SJSA1 (cell line): ENCODE results near the gene ICOS. TPM values are rescaled to one million over a fixed set of nuclear protein-coding genes. Genes with fewer than 3 reads are reported as not detected.
"Not testable (repeated sequence)": the region's sequence is repeated elsewhere in the genome, so short reads cannot be mapped to it uniquely, and the experiment has no call there.

Experiments used
- DNase-seq, 2 experiments: peaks; one replicate each; pipeline ENCODE4 v3.0.0-alpha.2; 2015 to 2020; ENCODE audit warnings: low spot score in 2 of 2, low read depth in 1 of 2
- H3K27ac ChIP-seq: fragments of 250-450 bp; sonication (Bioruptor Pico); 2 replicates; pipeline ENCODE4 v1.5.1; 2020; ENCODE audit warnings: mild to moderate bottlenecking, moderate library complexity
- H3K27me3 ChIP-seq: fragments of 250-450 bp; sonication (Bioruptor Pico); replicated peaks from 2 replicates; pipeline ENCODE4 v1.5.1; 2020; ENCODE audit warnings: mild to moderate bottlenecking, moderate library complexity
- H3K36me3 ChIP-seq: fragments of 250-450 bp; sonication (Bioruptor Pico); 2 replicates; pipeline ENCODE4 v1.5.1; 2020; ENCODE audit warnings: mild to moderate bottlenecking
- H3K4me1 ChIP-seq: fragments of 250-450 bp; sonication (Bioruptor Pico); replicated peaks from 2 replicates; pipeline ENCODE4 v1.6.1; 2021; ENCODE audit warnings: mild to moderate bottlenecking
- H3K4me3 ChIP-seq: fragments of 250-450 bp; sonication (Bioruptor Pico); 2 replicates; pipeline ENCODE4 v1.5.1; 2020; ENCODE audit warnings: mild to moderate bottlenecking
- H3K9me3 ChIP-seq: fragments of 250-450 bp; sonication (Bioruptor Pico); replicated peaks from 2 replicates; pipeline ENCODE4 v1.5.1; 2020; ENCODE audit warnings: mild to moderate bottlenecking
- total RNA-seq: library from RNA; depleted of rRNA; stranded (reverse); fragments of >200 nt; shearing (Covaris generic); gene quantifications from 2 replicates; pipeline ENCODE4 v1.2.3, GENCODE V29; 2014

ICOS gene
- total RNA-seq, 1 experiment from 2014 or later, result not detected

- Histone ChIP-seq H3K27me3 (no peaks in the 10 kb centered on the region), H3K27ac (no peak overlapping the region), H3K36me3 (no peaks in the 10 kb centered on the region)
Observed at GRCh38 chr2:203908066-203908796, 28.3 kb upstream of the ICOS start.

GRCh38 chr2:203908797-203909185, 27.8 kb upstream of the ICOS start:
- Histone ChIP-seq H3K4me1 (0 out of 2 replicates have a peak, but pooled peaks cover 6% of the 10 kb centered on the region), H3K9me3 (no peaks in the 10 kb centered on the region), H3K36me3 (no peaks in the 10 kb centered on the region), H3K27ac (no peak overlapping the region), H3K4me3 (no peak overlapping the region), H3K27me3 (no peaks in the 10 kb centered on the region; the same call in 1 of the 2 replicates)
- no peak for DNase-seq

More at GRCh38 chr2:203908066-203908796, 28.3 kb upstream of the ICOS start:
- Histone ChIP-seq H3K9me3 (no peaks in the 10 kb centered on the region), H3K4me3 (no peak overlapping the region), H3K4me1 (0 out of 2 replicates have a peak, but pooled peaks cover 6% of the 10 kb centered on the region)
- DNase-seq, result no peak

GRCh38 chr2:203909261-203909967, 27.1 kb upstream of the ICOS start:
- Histone ChIP-seq H3K27ac (no peak overlapping the region), H3K4me1 (0 out of 2 replicates have a peak, but pooled peaks cover 6% of the 10 kb centered on the region), H3K4me3 (no peak overlapping the region), H3K9me3 (no peaks in the 10 kb centered on the region), H3K27me3 (no peaks in the 10 kb centered on the region; the same call in 1 of the 2 replicates), H3K36me3 (no peaks in the 10 kb centered on the region)
- peak in 1 of 2 experiments; percentile 63 for DNase-seq

GRCh38 chr2:203909974-203910373, 26.6 kb upstream of the ICOS start:
- H3K4me3 ChIP-seq, result no peak overlapping the region
- H3K9me3 ChIP-seq, result no peaks in the 10 kb centered on the region
- no peaks in the 10 kb centered on the region for H3K36me3 ChIP-seq
- DNase-seq, result no peak
- 0 out of 2 replicates have a peak, but pooled peaks cover 6% of the 10 kb centered on the region for H3K4me1 ChIP-seq
- H3K27me3 ChIP-seq, result no peaks in the 10 kb centered on the region; the same call in 1 of the 2 replicates
- H3K27ac ChIP-seq, result no peak overlapping the region

GRCh38 chr2:203913947-203914346, 22.6 kb upstream of the ICOS start:
- H3K27me3 ChIP-seq, result no peaks in the 10 kb centered on the region; the same call in 1 of the 2 replicates
- H3K9me3 ChIP-seq, result no peaks in the 10 kb centered on the region
- peak in 1 of 2 experiments; percentile 7 for DNase-seq
- no peaks in the 10 kb centered on the region for H3K36me3 ChIP-seq
- no peak overlapping the region for H3K27ac ChIP-seq
- H3K4me3 ChIP-seq, result no peak overlapping the region
- 0 out of 2 replicates have a peak, but pooled peaks cover 6% of the 10 kb centered on the region for H3K4me1 ChIP-seq

- no peak for DNase-seq
- no peak overlapping the region for H3K27ac ChIP-seq
- no peaks in the 10 kb centered on the region for H3K9me3 ChIP-seq
- no peaks in the 10 kb centered on the region for H3K36me3 ChIP-seq
- no peaks in the 10 kb centered on the region; the same call in 1 of the 2 replicates for H3K27me3 ChIP-seq
- H3K4me3 ChIP-seq, result no peak overlapping the region
- H3K4me1 ChIP-seq, result no peaks in the 10 kb centered on the region
Observed at GRCh38 chr2:203914546-203915182, 21.9 kb upstream of the ICOS start.

- H3K36me3 ChIP-seq, result no peaks in the 10 kb centered on the region
- no peaks in the 10 kb centered on the region for H3K4me1 ChIP-seq
- H3K27me3 ChIP-seq, result no peaks in the 10 kb centered on the region; the same call in 1 of the 2 replicates
- no peak overlapping the region for H3K4me3 ChIP-seq
- H3K27ac ChIP-seq, result no peak overlapping the region
- DNase-seq, result no peak
- H3K9me3 ChIP-seq, result no peaks in the 10 kb centered on the region
Observed at GRCh38 chr2:203915256-203915655, 21.3 kb upstream of the ICOS start.

GRCh38 chr2:203916756-203917155, 19.8 kb upstream of the ICOS start:
- H3K27ac ChIP-seq, result no peak overlapping the region
- no peaks in the 10 kb centered on the region for H3K9me3 ChIP-seq
- no peak for DNase-seq
- no peaks in the 10 kb centered on the region for H3K4me1 ChIP-seq
- no peaks in the 10 kb centered on the region for H3K36me3 ChIP-seq
- H3K4me3 ChIP-seq, result no peak overlapping the region
- H3K27me3 ChIP-seq, result no peaks in the 10 kb centered on the region; the same call in 1 of the 2 replicates

- Histone ChIP-seq H3K4me3 (no peak overlapping the region), H3K4me1 (no peaks in the 10 kb centered on the region), H3K9me3 (no peaks in the 10 kb centered on the region), H3K27me3 (no peaks in the 10 kb centered on the region; the same call in 1 of the 2 replicates), H3K27ac (no peak overlapping the region), H3K36me3 (no peaks in the 10 kb centered on the region)
- DNase-seq, result no peak
Observed at GRCh38 chr2:203918264-203918663, 18.3 kb upstream of the ICOS start.

- Histone ChIP-seq H3K9me3 (no peaks in the 10 kb centered on the region), H3K27me3 (no peaks in the 10 kb centered on the region), H3K4me1 (no peaks in the 10 kb centered on the region), H3K27ac (no peak overlapping the region), H3K36me3 (no peaks in the 10 kb centered on the region), H3K4me3 (no peak overlapping the region)
- DNase-seq, result no peak
Observed at GRCh38 chr2:203918839-203919238, 17.7 kb upstream of the ICOS start.

- Histone ChIP-seq H3K4me3 (no peak overlapping the region), H3K27ac (no peak overlapping the region), H3K36me3 (no peaks in the 10 kb centered on the region), H3K9me3 (no peaks in the 10 kb centered on the region), H3K27me3 (no peaks in the 10 kb centered on the region), H3K4me1 (no peaks in the 10 kb centered on the region)
- no peak for DNase-seq
Observed at GRCh38 chr2:203925512-203926158, 10.9 kb upstream of the ICOS start.

- no peaks in the 10 kb centered on the region for H3K4me1 ChIP-seq
- no peaks in the 10 kb centered on the region for H3K36me3 ChIP-seq
- H3K9me3 ChIP-seq, result no peaks in the 10 kb centered on the region
- H3K27me3 ChIP-seq, result no peaks in the 10 kb centered on the region
- no peak overlapping the region for H3K4me3 ChIP-seq
- DNase-seq, result no peak
- no peak overlapping the region for H3K27ac ChIP-seq
Observed at GRCh38 chr2:203928849-203929248, 7.7 kb upstream of the ICOS start.

- not testable (repeated sequence) for DNase-seq, H3K27me3 ChIP-seq, H3K4me3 ChIP-seq, H3K9me3 ChIP-seq, H3K4me1 ChIP-seq, H3K27ac ChIP-seq, H3K36me3 ChIP-seq
Observed at GRCh38 chr2:203931262-203931661, 5.3 kb upstream of the ICOS start.
